K562 (cell line): ENCODE results near the gene CHKB. TPM values are rescaled to one million over a fixed set of nuclear protein-coding genes. Genes with fewer than 3 reads are reported as not detected.

Source experiments
- ATAC-seq: fragments of 200-7000 bp; cut with Tn5 transposase; 3 replicates; pipeline ENCODE4 v1.9.1; 2020; ENCODE audit warnings: moderate library complexity
- BruUV-seq: library from RNA; stranded (reverse); fragments of 400-500 nt; replicated peaks from 2 replicates; lab custom pipeline; 2021; lab: Mats Ljungman, UMichigan
- CTCF ChIA-PET: fragments of 300-600 bp; formaldehyde crosslinking; extraction: SDS; loops from one replicate; lab custom pipeline; 2021; ENCODE audit warnings: low intra/inter-chr PET ratio; lab: Yijun Ruan, JAX
- POLR2A ChIA-PET: fragments of 300-600, 350-650 bp; sonication (Branson Sonifier 250); formaldehyde crosslinking; extraction: SDS; loops from one replicate; lab custom pipeline; 2021; ENCODE audit warnings: antibody characterized with exemption, inconsistent platforms; lab: Yijun Ruan, JAX
- DNase-seq, 4 experiments: peaks; one replicate each; pipeline versions ENCODE4 v3.0.0 to v3.0.0-alpha.2; 2011 to 2018; ENCODE audit warnings: low spot score in 3 of 4, mixed read lengths in 3 of 4; ENCODE audit errors: extremely low read depth in 1 of 4
- FAIRE-seq: peaks from 2 replicates; lab custom pipeline; 2011; peaks lifted over from hg19 to GRCh38; lab: Jason Lieb, UNC
- H2AFZ ChIP-seq: 2 replicates; pipeline ENCODE4 v1.6.0; 2011; ENCODE audit warnings: low read depth, low read length, control low read depth, inconsistent platforms
- H3K27ac ChIP-seq: fragments of 200-600 bp; 3 replicates; pipeline ENCODE4 v1.8.0; 2011; ENCODE audit warnings: low read depth, mild to moderate bottlenecking, control low read depth, inconsistent platforms, low read length, moderate library complexity, mixed read lengths; ENCODE audit errors: extremely low read depth
- H3K27me3 ChIP-seq, 2 experiments: fragments of 300-600 bp in 1 of 2; 2 replicates in 1 of 2; 3 replicates in 1 of 2; pipeline versions ENCODE4 v1.6.0 to v1.8.0; 2011; ENCODE audit warnings: inconsistent platforms in 2 of 2, low read length in 2 of 2, mild to moderate bottlenecking in 1 of 2, mixed read lengths in 1 of 2, moderate library complexity in 1 of 2; ENCODE audit not compliant: control insufficient read depth in 2 of 2, insufficient read depth in 2 of 2
- H3K36me3 ChIP-seq: fragments of 300-600 bp; 3 replicates; pipeline ENCODE4 v1.8.0; 2011; ENCODE audit warnings: mild to moderate bottlenecking, low read length, inconsistent platforms; ENCODE audit not compliant: control insufficient read depth, insufficient read depth
- H3K4me1 ChIP-seq, 2 experiments: fragments of 200-600 bp in 1 of 2; replicated peaks in 1 of 2; 2 replicates in 1 of 2; 3 replicates in 1 of 2; pipeline versions ENCODE4 v1.5.1 to v1.8.0; 2011; ENCODE audit warnings: inconsistent platforms in 2 of 2, low read length in 2 of 2, mild to moderate bottlenecking in 1 of 2, mixed read lengths in 1 of 2, moderate library complexity in 1 of 2; ENCODE audit not compliant: control insufficient read depth in 2 of 2, insufficient read depth in 2 of 2
- H3K4me2 ChIP-seq: 2 replicates; pipeline ENCODE4 v1.6.1; 2011; ENCODE audit warnings: low read length, control low read depth, inconsistent platforms, mixed read lengths; ENCODE audit not compliant: insufficient read depth
- H3K4me3 ChIP-seq: fragments of 200-600 bp; sonication (generic), shearing (Covaris generic); 2 replicates; pipeline ENCODE4 v1.5.1; 2016; ENCODE audit warnings: control low read depth, inconsistent platforms
- H3K79me2 ChIP-seq: fragments of 200-600 bp; 3 replicates; pipeline ENCODE4 v1.8.0; 2011; ENCODE audit warnings: low read length, inconsistent platforms; ENCODE audit not compliant: control insufficient read depth, insufficient read depth
- H3K9ac ChIP-seq, 2 experiments: 2 replicates each; pipeline versions ENCODE4 v1.6.0 to v1.6.1; 2011; ENCODE audit warnings: low read depth in 2 of 2, low read length in 2 of 2, control low read depth in 1 of 2, inconsistent platforms in 1 of 2, mild to moderate bottlenecking in 1 of 2, mixed read lengths in 1 of 2; ENCODE audit not compliant: insufficient read depth in 1 of 2
- H3K9me1 ChIP-seq: one replicate; pipeline ENCODE4 v1.6.0; 2011; ENCODE audit warnings: inconsistent platforms, mild to moderate bottlenecking, low read length, moderate library complexity; ENCODE audit not compliant: control insufficient read depth, insufficient read depth
- H3K9me3 ChIP-seq: replicated peaks from 2 replicates; pipeline ENCODE4 v1.5.1; 2011; ENCODE audit warnings: low read depth, low read length, inconsistent platforms; ENCODE audit not compliant: control insufficient read depth, insufficient read depth
- H4K20me1 ChIP-seq: replicated peaks from 2 replicates; pipeline ENCODE4 v1.6.1; 2011; ENCODE audit warnings: low read length, inconsistent platforms, mixed read lengths; ENCODE audit not compliant: control insufficient read depth, insufficient read depth
- ATF1 ChIP-seq, 2 experiments: fragments of 450-650 bp in 1 of 2; IDR thresholded peaks; 2 replicates each; pipeline ENCODE4 v1.6.1; 2016; ENCODE audit warnings: missing compliant biosample characterization in 1 of 2, missing genetic modification characterization in 1 of 2
- CEBPB ChIP-seq: fragments of 450-650 bp; IDR thresholded peaks from 2 replicates; pipeline ENCODE4 v1.6.1; 2016; ENCODE audit warnings: missing genetic modification characterization, missing compliant biosample characterization
- CREB3 ChIP-seq: fragments of 450-650 bp; conservative IDR thresholded peaks from 2 replicates; pipeline ENCODE4 v1.6.1; 2016; ENCODE audit warnings: missing genetic modification characterization, low read depth, mild to moderate bottlenecking, missing compliant biosample characterization, moderate library complexity
- EGR1 ChIP-seq: fragments of 450-650 bp; conservative IDR thresholded peaks from 2 replicates; pipeline ENCODE4 v1.6.1; 2017; ENCODE audit warnings: mild to moderate bottlenecking
- MBD2 ChIP-seq: sonication (generic); IDR thresholded peaks from 2 replicates; pipeline ENCODE4 v1.6.1; 2016; ENCODE audit warnings: low read depth, borderline replicate concordance
- MCM5 ChIP-seq: fragments of 450-650 bp; IDR thresholded peaks from 2 replicates; pipeline ENCODE4 v1.6.1; 2016; ENCODE audit warnings: low read depth
- MXD1 ChIP-seq: fragments of 250-450 bp; sonication (Bioruptor Pico); IDR thresholded peaks from 2 replicates; pipeline ENCODE4 v1.8.0; 2021; ENCODE audit warnings: borderline replicate concordance, mild to moderate bottlenecking, moderate library complexity; ENCODE audit not compliant: poor library complexity, severe bottlenecking
- NR2C2 ChIP-seq, 2 experiments: fragments of 200-800 bp in 1 of 2; sonication (Bioruptor generic) in 1 of 2; sonication (generic) in 1 of 2; formaldehyde crosslinking in 1 of 2; IDR thresholded peaks; 2 replicates each; pipeline versions ENCODE4 v1.6.1 to v1.8.0; 2016 to 2022; ENCODE audit warnings: mild to moderate bottlenecking in 1 of 2, missing compliant biosample characterization in 1 of 2, missing genetic modification characterization in 1 of 2, missing genetic modification reagents in 1 of 2
- POLR2AphosphoS5 ChIP-seq: IDR thresholded peaks from 2 replicates; pipeline ENCODE4 v1.6.1; 2011; ENCODE audit warnings: mild to moderate bottlenecking, low read depth, low read length, moderate library complexity; ENCODE audit not compliant: control insufficient read depth, insufficient read depth
- THAP7 ChIP-seq: fragments of 250-450 bp; sonication (Bioruptor Pico); IDR thresholded peaks from 2 replicates; pipeline ENCODE4 v1.5.0; 2021
- USF1 ChIP-seq: sonication (generic); formaldehyde crosslinking; IDR thresholded peaks from 2 replicates; pipeline ENCODE4 v1.9.0; 2022; ENCODE audit warnings: mild to moderate bottlenecking, missing genetic modification reagents
- ZBTB1 ChIP-seq: sonication (generic); formaldehyde crosslinking; IDR thresholded peaks from 2 replicates; pipeline ENCODE4 v1.8.1; 2023; ENCODE audit warnings: missing genetic modification reagents, low read depth, mild to moderate bottlenecking, borderline replicate concordance
- ZBTB5 ChIP-seq: fragments of 450-650 bp; IDR thresholded peaks from 2 replicates; pipeline ENCODE4 v1.6.1; 2017; ENCODE audit warnings: antibody characterized with exemption
- ZNF184 ChIP-seq: sonication (generic); formaldehyde crosslinking; IDR thresholded peaks from 2 replicates; pipeline ENCODE4 v1.5.0; 2020; ENCODE audit warnings: missing genetic modification reagents
- ZSCAN32 ChIP-seq: fragments of 450-650 bp; formaldehyde crosslinking; IDR thresholded peaks from 2 replicates; pipeline ENCODE4 v1.4.0; 2020; ENCODE audit warnings: mild to moderate bottlenecking, moderate library complexity
- WGBS: fragments of 100-300 bp; shearing (Covaris generic); methylation state at CpG from one replicate; pipeline ENCODE4 v1.1.6; 2016; ENCODE audit warnings: low coverage, mixed read lengths; ENCODE audit not compliant: insufficient coverage; ENCODE audit errors: missing lambda C conversion rate; 5-methylcytosine and 5-hydroxymethylcytosine counted together
- in situ Hi-C: fragments of 300-500 bp; cut with MboI; formaldehyde crosslinking; loops from 4 replicates; pipeline ENCODE4 v1.15.0; 2018; ENCODE audit warnings: inconsistent platforms, mixed read lengths
- intact Hi-C: fragments of 100-400 bp; cut with micrococcal nuclease; formaldehyde crosslinking; loops from 2 replicates; pipeline ENCODE4 v1.14.2; 2022
- polyA plus RNA-seq, 8 experiments: library from polyadenylated mRNA; depleted of rRNA in 4 of 8; stranded (reverse) in 5 of 8; unstranded in 3 of 8; fragments of >200 nt; fragmentation: Nextera tagmentation in 2 of 8; fragmentation: Illumina TruSeq in 1 of 8; extraction: Ambion mirVana in 2 of 8; extraction: Trizol in 1 of 8; gene quantifications; 2 replicates each; pipeline versions ENCODE4 v1.2.1 to v1.2.3, GENCODE V29; 2011 to 2014; ENCODE audit warnings: inconsistent platforms in 1 of 8, missing spikeins in 1 of 8
- total RNA-seq, 7 experiments: library from RNA; depleted of rRNA in 6 of 7; stranded (reverse); fragments of >200 nt in 6 of 7; fragmentation: Illumina TruSeq in 2 of 7; extraction: Trizol in 2 of 7; gene quantifications; 2 replicates each; pipeline versions ENCODE4 v1.2.1 to v1.2.3, GENCODE V29; 2011 to 2021; ENCODE audit warnings: low replicate concordance in 1 of 7

The CHKB gene
- total and polyA plus RNA-seq, 9 of the 15 experiments (the other 6 are each of a cell fraction or from before 2014, with no cell fraction given) = 2.7 to 31.0 (median 11.0) TPM

GRCh38 chr22:50570861-50571260, 11.8 kb downstream of the CHKB start (continued):
- TF ChIP-seq CREB3 (tag) (no peak), MBD2 (no peak), ATF1 (CRISPR knock-in tag; IDR thresholded peaks at IDR 0.05) (no peak), ATF1 (tag; IDR thresholded peaks at IDR 0.05) (no peak), MCM5 (no peak), USF1 (CRISPR knock-in tag) (no peak)

- BruUV-seq = no TSS peak
- no peak for FAIRE-seq
- ATAC-seq = no peak
- ChIA-PET POLR2A (interaction anchor here (0.6 kb wide), 2 partner anchors 48 to 73 kb away, joined by 3 read pairs; no protein-coding TSS in a partner anchor), CTCF (no interaction called here)
- in situ Hi-C loops (loop anchor here (5.0 kb wide), 1 partner anchor 48 kb away; no protein-coding TSS in a partner anchor), intact Hi-C loops (no loop called here)
- no peaks in the 10 kb centered on the region for H3K36me3 ChIP-seq
- peaks cover 0 to 10% of the 10 kb centered on the region in 2 experiments; a peak in 3 of 5 replicates for H3K4me1 ChIP-seq
- H3K4me2 ChIP-seq = no peak overlapping the region
- no peak overlapping the region for H3K9ac ChIP-seq
- H2AFZ ChIP-seq = no peak overlapping the region
- no peaks in the 10 kb centered on the region for H3K27me3 ChIP-seq
- H3K79me2 ChIP-seq = no peaks in the 10 kb centered on the region
- whole genome bisulfite sequencing = 72% methylated on average over 13 of the region's 13 CpGs
- no peaks in the 10 kb centered on the region for H3K9me3 ChIP-seq
- H3K9me1 ChIP-seq = no peaks in the 10 kb centered on the region
- no peak overlapping the region for H3K27ac ChIP-seq
- no peak overlapping the region for H3K4me3 ChIP-seq
- no peak for DNase-seq
- H4K20me1 ChIP-seq = no peaks in the 10 kb centered on the region
- TF ChIP-seq ZBTB5 = no peak
- TF ChIP-seq ZNF184 (CRISPR knock-in tag) = no peak
- no peak for TF ChIP-seq POLR2AphosphoS5
- TF ChIP-seq CEBPB = no peak
- no peak for TF ChIP-seq THAP7 (CRISPR knock-in tag)
- TF ChIP-seq NR2C2 (CRISPR knock-in tag; IDR thresholded peaks at IDR 0.05) = no peak
- no peak for TF ChIP-seq NR2C2 (tag; IDR thresholded peaks at IDR 0.05)
- no peak for TF ChIP-seq ZBTB1 (CRISPR knock-in tag)
- TF ChIP-seq ZSCAN32 (CRISPR knock-in tag) = no peak
- TF ChIP-seq EGR1 = no peak
- no peak for TF ChIP-seq MXD1 (CRISPR knock-in tag)
Measured at GRCh38 chr22:50569896-50570535, 12.6 kb downstream of the CHKB start.
